Cardiac septum (tissue), 1 donor: ENCODE data around the gene PCSK6. TPM values are rescaled to one million over a fixed set of nuclear protein-coding genes. Genes with fewer than 3 reads are reported as not detected.
"Not testable (repeated sequence)": the region's sequence is repeated elsewhere in the genome, so short reads cannot be mapped to it uniquely, and the experiment has no call there.

Source experiments
- DNase-seq: peaks from one replicate; pipeline ENCODE4 v3.0.0-alpha.2; 2020; ENCODE audit warnings: low spot score
- intact Hi-C: fragments of 100-400 bp; cut with DNase I; formaldehyde crosslinking; loops from one replicate; pipeline ENCODE4 v1.14.0; 2022
- total RNA-seq: library from RNA; stranded (reverse); fragmentation: NEBNext Ultra II Directional; extraction: Animal tissue kit (Norgen Biotek cat#: 25700); gene quantifications from one replicate; pipeline ENCODE4 v1.2.1, GENCODE V29; 2021
- donor health status: DM: no; HTN: no; CAD: no.

Gene PCSK6
- total RNA-seq, 1 donor from 2014 or later, result 10.6 TPM

- DNase-seq, intact Hi-C loops: not testable (repeated sequence)
Observed at GRCh38 chr15:101287342-101287741, 202.2 kb downstream of the PCSK6 start.

- DNase-seq, result no peak
Observed at GRCh38 chr15:101286471-101287114, 202.9 kb downstream of the PCSK6 start.

GRCh38 chr15:101283931-101284330 is 205.6 kb downstream of the PCSK6 start:
- intact Hi-C loops, result no loop called here

More at GRCh38 chr15:101286471-101287114, 202.9 kb downstream of the PCSK6 start:
- intact Hi-C loops, result no loop called here

GRCh38 chr15:101280007-101280406 is 209.5 kb downstream of the PCSK6 start:
- intact Hi-C loops, result no loop called here
- DNase-seq, result no peak

More at GRCh38 chr15:101283931-101284330, 205.6 kb downstream of the PCSK6 start:
- no peak for DNase-seq

DNA sequence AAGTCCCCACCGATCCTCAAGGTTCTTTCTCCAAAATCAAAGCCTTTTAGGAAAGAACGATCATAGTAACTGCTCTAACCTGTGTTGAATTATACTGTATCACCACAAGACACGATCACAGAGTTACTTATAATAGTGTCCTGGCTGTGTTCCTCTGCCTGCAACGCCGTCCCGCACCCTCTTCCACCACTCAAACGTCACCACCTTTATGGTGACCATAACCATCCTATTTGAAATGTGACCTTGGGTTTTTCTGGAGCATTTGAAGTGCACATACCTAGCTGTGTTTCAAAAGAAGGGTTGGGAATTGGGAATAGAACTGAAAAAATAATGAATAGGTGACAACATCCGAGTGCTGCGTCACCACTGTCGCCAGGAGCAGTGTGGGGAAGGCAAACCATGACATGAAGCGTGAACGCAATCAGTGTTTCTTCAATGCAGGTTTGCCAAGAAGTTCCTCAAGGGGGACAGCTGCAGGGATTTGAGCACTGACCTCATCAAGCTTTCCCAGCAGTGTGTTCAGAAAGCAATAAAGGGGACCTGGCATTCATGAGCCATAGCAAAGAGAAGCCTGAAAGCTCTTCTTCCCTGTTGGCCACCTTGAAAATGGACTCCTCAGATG is 211.5 kb downstream of the PCSK6 start:
- no peak for DNase-seq
- intact Hi-C loops, result loop anchor here (10.0 kb wide), 1 partner anchor 673 kb away; the partner anchor contains the start of genes ASB7 and LINS1

DNA sequence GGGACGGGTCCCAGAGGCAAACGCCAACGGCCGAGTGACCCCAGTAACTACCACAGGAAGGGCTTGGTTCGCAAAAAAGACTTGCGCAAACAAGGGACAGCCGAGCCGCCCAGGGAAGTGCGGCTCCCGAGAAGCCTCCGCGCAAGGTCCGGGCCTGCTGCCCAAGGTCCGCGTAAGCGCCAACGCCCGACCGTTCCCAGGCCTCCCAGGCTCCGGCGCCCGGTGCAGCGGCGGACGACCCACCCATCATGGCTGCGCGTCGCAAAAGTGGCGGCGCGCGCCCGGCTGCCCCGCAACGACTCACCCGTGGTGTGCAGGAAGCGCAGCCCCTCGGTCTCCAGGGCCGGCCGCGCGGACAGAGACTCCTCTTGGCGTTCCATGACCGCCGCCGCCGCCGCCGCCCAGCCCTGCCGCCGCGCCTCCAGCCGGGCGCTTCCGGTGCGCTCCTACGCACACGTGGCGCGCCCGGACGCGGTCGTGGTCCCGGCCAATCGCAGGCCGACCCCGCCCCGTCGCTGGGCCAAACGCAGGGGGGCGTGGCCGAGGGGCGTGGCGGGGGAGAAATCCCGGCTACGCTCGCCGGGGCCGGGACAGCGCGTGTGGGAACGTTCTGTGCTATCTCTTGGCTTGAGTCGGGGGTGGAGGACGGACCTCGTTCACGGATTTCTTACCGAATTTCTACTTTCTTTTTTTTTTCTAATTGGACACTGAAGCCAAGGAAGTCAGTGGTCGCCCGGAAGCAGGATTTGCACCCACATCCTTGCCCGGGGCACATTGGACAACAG is 212.3 kb downstream of the PCSK6 start, which contains the start of gene SELENOS:
Gene SELENOS (minus strand): TSS at position 448 of the 785 bp plus-strand sequence. CDS start 68 bp downstream, at position 380.
- intact Hi-C loops, result loop anchor here (10.0 kb wide), 1 partner anchor 672 kb away; the partner anchor contains the start of genes ASB7 and LINS1
- peak; percentile 95 for DNase-seq

- intact Hi-C loops, result loop anchor here (10.0 kb wide), 1 partner anchor 672 kb away; the partner anchor contains the start of genes ASB7 and LINS1
Observed at GRCh38 chr15:101276501-101277037, 212.9 kb downstream of the PCSK6 start.

DNA sequence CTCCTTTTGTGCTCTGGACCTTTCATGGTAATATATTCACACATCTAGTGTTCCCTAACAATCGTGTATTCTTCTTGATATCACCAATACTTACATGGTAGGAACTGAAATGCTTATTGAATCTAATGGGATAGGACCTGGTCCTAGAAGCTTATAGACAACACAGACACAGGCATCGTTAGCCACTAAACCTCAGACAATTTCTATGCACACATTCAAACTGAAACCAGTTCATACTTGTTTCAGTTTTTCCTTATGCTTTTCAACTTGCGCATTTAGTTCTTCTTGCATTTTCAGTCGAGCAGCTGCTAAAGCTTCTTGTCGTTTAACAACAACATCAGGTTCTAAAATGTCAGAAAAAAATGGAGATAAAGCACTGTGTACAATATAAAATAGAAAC is 214.5 kb downstream of the PCSK6 start:
- no peak for DNase-seq
- intact Hi-C loops, result loop anchor here (10.0 kb wide), 1 partner anchor 670 kb away; the partner anchor contains the start of genes ASB7 and LINS1

More at GRCh38 chr15:101276501-101277037, 212.9 kb downstream of the PCSK6 start:
- no peak for DNase-seq

DNA sequence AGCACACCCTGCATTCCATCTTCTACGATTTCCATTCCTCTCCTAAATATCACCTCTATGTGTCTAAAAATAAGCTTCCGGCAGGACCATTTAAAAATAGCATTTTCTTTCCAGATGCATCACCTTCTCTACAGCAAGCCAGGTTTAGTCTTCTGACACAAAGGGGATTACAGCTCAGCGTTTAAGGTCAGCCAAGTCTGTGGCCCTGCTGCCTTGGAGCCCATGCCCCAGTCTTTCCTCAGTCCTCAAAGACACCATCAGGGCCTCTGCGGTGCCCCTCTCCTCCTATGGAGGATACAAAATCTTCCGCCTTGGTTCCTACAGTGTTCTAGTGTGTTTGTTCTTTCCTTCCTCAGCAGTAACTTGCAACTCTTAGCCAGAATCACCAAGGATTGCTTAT is 216.0 kb downstream of the PCSK6 start:
- intact Hi-C loops, result loop anchor here (10.0 kb wide), 1 partner anchor 669 kb away; the partner anchor contains the start of genes ASB7 and LINS1
- no peak for DNase-seq

DNA sequence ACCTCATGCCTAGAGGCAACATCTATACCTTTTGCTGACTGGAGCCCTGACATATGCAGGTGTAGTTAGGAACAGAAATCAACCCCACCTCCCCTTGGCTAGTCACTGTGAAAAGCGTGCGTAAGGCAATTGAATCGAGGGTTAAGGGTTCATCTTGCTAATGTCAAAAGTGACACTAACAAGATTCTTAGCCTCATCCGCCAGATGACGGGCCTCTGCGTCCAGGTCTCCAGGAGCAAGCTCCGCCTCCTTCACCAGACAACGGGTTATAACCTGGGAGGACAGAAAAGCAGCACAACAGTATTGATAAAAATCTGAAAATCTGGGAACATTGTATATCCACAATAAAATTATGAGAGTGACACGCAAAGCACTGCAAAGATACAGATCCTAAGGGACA is 216.9 kb downstream of the PCSK6 start:
- intact Hi-C loops, result loop anchor here (10.0 kb wide), 1 partner anchor 668 kb away; the partner anchor contains the start of genes ASB7 and LINS1
- DNase-seq, result no peak

- intact Hi-C loops, result loop anchor here (10.0 kb wide), 1 partner anchor 665 kb away; the partner anchor contains the start of genes ASB7 and LINS1
- no peak for DNase-seq
Observed at GRCh38 chr15:101269479-101270223, 219.9 kb downstream of the PCSK6 start.

DNA sequence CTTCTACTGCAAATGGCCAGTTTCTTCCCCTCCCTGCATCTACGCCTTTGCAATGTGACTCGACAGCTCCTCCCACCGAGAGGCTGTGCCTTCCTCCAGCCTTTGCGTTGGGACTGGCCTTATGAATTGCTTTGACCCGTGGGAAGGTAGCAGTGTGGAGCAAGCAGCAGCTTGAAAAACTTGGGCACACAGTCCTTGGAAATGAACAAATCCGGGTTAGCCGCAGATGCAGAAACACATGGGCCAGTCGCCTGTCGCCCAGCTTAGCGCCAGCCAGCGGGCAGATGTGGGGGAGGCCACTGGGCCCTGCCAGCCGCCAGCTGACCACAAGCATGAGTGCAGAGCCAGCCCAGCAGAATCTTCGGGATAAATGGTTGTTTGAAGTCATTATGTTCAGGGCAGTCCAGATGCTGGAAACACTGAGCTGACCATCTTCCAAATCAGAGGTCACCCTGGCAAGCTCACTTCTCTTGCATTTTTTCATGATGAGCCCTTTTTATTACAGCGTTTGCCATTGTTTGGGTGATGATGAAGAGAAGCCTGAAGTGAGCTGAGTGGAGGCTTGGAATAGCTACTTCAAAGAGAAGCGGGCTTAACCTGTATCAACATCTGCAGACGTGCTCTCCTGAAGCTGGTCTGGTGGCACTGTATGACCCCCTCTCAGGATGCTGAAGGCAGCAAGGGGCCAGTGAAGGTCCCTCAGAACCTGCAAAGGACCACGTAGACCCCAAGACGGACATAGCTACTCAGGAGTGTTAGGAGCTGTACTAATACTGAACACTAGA is 222.0 kb downstream of the PCSK6 start:
- DNase-seq, result no peak
- intact Hi-C loops, result no loop called here

- intact Hi-C loops, result no loop called here
- no peak for DNase-seq
Observed at GRCh38 chr15:101266787-101267186, 222.7 kb downstream of the PCSK6 start.

GRCh38 chr15:101266034-101266433 is 223.5 kb downstream of the PCSK6 start:
- no peak for DNase-seq

GRCh38 chr15:101264911-101265641 is 224.4 kb downstream of the PCSK6 start:
- intact Hi-C loops, result no loop called here

More at GRCh38 chr15:101266034-101266433, 223.5 kb downstream of the PCSK6 start:
- intact Hi-C loops, result no loop called here

DNA sequence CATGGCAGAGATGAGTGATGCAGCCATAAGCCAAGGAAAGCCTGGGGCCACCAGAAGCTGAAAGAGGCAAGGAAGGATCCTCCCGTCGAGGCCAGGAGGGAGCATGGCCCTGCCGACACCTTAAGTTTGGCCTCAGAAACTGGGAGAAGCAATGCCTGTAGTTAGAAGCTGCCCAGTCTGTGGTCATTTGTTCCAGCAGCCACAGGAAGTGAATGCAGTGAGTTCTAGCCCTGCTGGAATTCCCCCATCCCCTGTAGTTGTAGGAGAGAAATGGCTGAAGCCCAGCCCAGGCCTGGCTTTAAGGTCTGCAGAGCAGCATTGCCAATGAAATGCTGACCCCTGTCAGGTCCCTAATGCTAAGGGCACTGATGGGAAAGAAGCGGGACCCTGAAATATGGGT is 225.5 kb downstream of the PCSK6 start:
- no peak for DNase-seq
- intact Hi-C loops, result no loop called here

More at GRCh38 chr15:101264911-101265641, 224.4 kb downstream of the PCSK6 start:
- no peak for DNase-seq

DNA sequence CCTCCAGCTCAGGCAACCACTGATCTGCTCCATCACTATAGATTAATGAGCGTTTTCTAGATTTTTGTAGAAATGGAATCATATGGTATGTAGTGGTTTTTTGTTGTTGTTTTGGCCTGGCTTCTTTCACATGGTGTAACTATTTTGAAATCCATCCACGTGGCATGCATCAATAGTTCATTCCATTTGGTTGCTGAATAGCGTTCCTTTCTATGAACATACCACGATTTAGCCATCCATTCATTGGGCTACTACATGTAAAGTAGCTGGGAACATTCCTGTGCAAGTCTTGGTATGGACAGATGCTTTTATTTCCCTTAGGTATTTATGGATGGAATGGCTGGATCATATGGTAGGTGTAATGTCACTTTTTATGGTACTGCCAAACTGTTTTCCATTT is 227.0 kb downstream of the PCSK6 start:
- no peak for DNase-seq
- intact Hi-C loops, result no loop called here
